ENCODE results near the gene PLA2G2F. TPM values are rescaled to one million over a fixed set of nuclear protein-coding genes. Genes with fewer than 3 reads are reported as not detected.
A peak's percentile ranks its signal among the peaks of the same experiment; 100 is the strongest.

PLA2G2F gene
- total and polyA plus RNA-seq, 9 of the 15 experiments (the other 6 are each of a cell fraction or from before 2014, with no cell fraction given): not detected

DNA sequence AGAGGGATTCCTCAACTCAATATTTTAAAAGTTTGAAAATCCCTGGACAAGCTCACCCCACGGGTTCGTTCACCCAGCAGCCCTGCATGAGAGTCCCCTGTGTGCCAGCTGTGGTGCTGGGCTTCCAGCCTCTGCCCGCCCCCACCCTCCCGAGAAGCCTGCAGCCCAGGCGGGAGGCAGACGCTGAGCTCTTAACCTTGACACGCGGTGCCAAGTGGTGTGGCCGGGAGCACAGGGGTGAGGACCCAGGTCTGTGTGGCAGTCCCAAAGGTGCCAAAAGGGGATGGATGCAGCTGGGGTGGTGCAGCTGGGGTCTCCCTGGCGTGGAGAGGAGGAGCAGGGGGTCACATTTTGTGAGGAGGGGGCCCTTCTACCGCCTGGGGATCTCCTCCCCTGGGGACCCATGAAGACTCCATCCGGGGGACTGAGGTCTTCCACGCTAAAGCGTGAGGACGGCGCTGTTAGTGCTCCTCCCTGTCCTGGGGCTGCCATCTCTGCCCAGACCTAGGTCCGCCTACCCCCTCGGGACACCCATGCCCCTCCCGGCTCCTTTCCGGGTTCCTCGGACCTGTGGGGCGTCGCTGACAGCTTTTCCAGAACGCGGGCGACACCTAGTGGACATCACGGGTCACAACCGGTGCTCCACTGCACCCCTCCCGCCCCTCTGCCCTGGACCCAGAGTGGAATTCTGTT lies 12.9 kb downstream of the PLA2G2F start (continued):
- TF ChIP-seq, protein P1, sequence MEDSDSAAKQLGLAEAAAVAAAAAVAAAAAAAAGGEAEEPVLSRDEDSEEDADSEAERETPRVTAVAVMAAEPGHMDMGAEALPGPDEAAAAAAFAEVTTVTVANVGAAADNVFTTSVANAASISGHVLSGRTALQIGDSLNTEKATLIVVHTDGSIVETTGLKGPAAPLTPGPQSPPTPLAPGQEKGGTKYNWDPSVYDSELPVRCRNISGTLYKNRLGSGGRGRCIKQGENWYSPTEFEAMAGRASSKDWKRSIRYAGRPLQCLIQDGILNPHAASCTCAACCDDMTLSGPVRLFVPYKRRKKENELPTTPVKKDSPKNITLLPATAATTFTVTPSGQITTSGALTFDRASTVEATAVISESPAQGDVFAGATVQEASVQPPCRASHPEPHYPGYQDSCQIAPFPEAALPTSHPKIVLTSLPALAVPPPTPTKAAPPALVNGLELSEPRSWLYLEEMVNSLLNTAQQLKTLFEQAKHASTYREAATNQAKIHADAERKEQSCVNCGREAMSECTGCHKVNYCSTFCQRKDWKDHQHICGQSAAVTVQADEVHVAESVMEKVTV (CRISPR knock-in tag; IDR thresholded peaks at IDR 0.05): peak; percentile 84
- peak; percentile 94 to 95 (median 95) for TF ChIP-seq CTCF (IDR thresholded peaks at IDR 0.05 in 2 of 3, conservative IDR thresholded peaks at IDR 0.05 in 1 of 3; ENCODE audit: insufficient read depth in 2 of 3, low read depth in 1 of 3, low read length in 3 of 3)
- no peak for TF ChIP-seq SREBF2 (CRISPR knock-in tag; IDR thresholded peaks at IDR 0.05)
- TF ChIP-seq ARID2 (IDR thresholded peaks at IDR 0.05): peak; percentile 70; the same call in 1 of the 2 replicates
- no peak for TF ChIP-seq ZNF740 (CRISPR knock-in tag; IDR thresholded peaks at IDR 0.05)
- TF ChIP-seq ZNF740 (tag; IDR thresholded peaks at IDR 0.05): no peak
- no peak for TF ChIP-seq XRCC3 (IDR thresholded peaks at IDR 0.05)
- peak; percentile 57 for TF ChIP-seq POLR2G (IDR thresholded peaks at IDR 0.05; ENCODE audit: low read depth, low read length)
- no peak for TF ChIP-seq ESRRA (IDR thresholded peaks at IDR 0.05; ENCODE audit: borderline replicate concordance, low read depth)
- no peak; the same call in 1 of the 2 replicates for TF ChIP-seq ELF2 (CRISPR knock-in tag; IDR thresholded peaks at IDR 0.05)
- TF ChIP-seq MCM5 (IDR thresholded peaks at IDR 0.05; ENCODE audit: low read depth): no peak
- no peak for TF ChIP-seq RHOXF2B (CRISPR knock-in tag; conservative IDR thresholded peaks at IDR 0.05)
- no peak for TF ChIP-seq HLTF (IDR thresholded peaks at IDR 0.05)
- TF ChIP-seq GTF2F1 (IDR thresholded peaks at IDR 0.05; ENCODE audit: low read depth, low read length): no peak
- no peak for TF ChIP-seq DIDO1 (tag; IDR thresholded peaks at IDR 0.05; ENCODE audit: low read depth)
- no peak for TF ChIP-seq ZNF184 (CRISPR knock-in tag; IDR thresholded peaks at IDR 0.05)
- no peak for TF ChIP-seq ZNF668 (CRISPR knock-in tag; IDR thresholded peaks at IDR 0.05)
- TF ChIP-seq ZNF584 (CRISPR knock-in tag; IDR thresholded peaks at IDR 0.05; ENCODE audit: low read depth): no peak
- TF ChIP-seq ARID3B (CRISPR knock-in tag; IDR thresholded peaks at IDR 0.05; ENCODE audit: borderline replicate concordance): no peak
- no peak for TF ChIP-seq ZNF23 (CRISPR knock-in tag; IDR thresholded peaks at IDR 0.05)
- no peak for TF ChIP-seq ZNF583 (CRISPR knock-in tag; IDR thresholded peaks at IDR 0.05)

All from K562 (cell line).